MM.1S (cell line): Measurements from ENCODE around the gene ZNF473.

Experiments used
- CTCF ChIP-seq: fragments of 300-600 bp; sonication (generic); IDR thresholded peaks from 2 replicates; pipeline ENCODE4 v1.5.1; 2016; ENCODE audit warnings: antibody characterized with exemption, low read length, mixed read lengths
- EZH2 ChIP-seq: fragments of 300-600 bp; sonication (generic); optimal IDR thresholded peaks from 2 replicates; pipeline ENCODE3; 2017; ENCODE audit warnings: low read depth, mild to moderate bottlenecking, antibody characterized with exemption, low read length, mixed read lengths

GRCh38 chr19:50000841-50001557, 24.8 kb upstream of the ZNF473 start:
- TF ChIP-seq EZH2 (no peak), CTCF (no peak)
